GM21528 (cell line): ENCODE data around the gene NLGN1.

Source experiments
- ATAC-seq: cut with Tn5 transposase; IDR thresholded peaks from one replicate; pipeline ENCODE4 v1.9.1; 2021; ENCODE audit warnings: mild to moderate bottlenecking, moderate library complexity; ENCODE audit not compliant: unreplicated experiment, low FRiP score

Gene NLGN1

DNA sequence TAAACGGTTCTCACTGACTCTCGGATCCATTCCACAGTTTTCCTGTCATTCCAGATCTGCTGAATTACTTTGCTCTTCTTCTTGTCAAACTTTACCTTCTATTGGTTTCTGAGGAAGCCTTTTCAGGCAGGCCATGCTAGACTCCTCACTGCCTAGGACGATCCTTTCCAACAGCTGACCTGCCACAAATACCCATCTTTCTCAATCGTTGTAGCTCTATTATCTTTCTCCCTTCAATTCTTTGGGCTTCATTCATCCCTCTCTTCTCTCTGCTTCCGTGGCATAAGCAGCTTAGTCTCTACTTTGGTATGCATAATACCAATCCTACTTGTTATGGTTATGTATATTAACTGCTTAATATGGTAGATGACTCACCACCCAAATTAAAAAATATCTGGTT, 421.8 kb downstream of the NLGN1 start:
- no peak for ATAC-seq

DNA sequence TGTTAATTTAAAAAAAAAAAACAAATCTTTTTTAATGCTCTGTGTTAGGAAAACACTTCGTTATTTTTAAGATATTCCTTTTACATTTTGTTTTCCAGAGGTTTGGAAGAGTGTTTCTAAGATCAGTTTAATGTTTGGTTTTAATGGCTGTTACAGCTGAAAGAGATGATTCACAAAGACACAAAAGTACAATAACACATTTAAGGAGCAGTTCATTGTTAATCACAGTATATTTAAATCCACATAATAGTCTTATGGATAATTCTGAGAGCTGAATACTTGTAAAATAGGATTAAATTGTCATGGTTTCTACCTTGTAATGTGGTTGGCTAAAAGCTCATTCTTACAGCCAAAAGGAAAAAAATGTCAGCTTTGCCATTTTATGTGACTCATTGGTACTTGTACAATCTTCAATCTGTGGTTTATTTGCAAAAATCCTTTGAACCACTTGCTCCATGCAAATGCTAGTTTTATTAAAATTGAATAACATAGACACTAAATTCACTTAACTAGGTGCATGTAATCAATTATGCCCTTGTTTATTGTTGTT, 426.4 kb downstream of the NLGN1 start:
- ATAC-seq, result no peak

DNA sequence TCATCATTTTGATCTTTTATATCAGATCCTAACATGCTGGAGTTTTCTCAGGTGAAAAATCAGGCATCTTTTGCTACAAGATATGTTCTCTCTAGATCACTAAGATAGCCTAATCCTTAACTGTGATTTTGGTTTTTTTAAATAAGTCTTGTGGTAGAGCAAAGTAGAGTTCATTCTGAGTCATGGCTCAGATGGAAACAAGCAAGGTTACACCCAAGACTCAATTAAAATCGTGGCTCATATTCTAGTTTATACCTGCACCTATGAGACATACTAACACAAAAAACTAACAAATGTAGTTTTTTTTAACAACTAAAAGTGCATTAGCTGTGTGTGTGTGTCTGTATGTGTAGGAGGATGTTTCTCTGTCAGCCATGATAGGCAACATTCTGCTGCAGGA, 428.2 kb downstream of the NLGN1 start:
- ATAC-seq, result no peak

DNA sequence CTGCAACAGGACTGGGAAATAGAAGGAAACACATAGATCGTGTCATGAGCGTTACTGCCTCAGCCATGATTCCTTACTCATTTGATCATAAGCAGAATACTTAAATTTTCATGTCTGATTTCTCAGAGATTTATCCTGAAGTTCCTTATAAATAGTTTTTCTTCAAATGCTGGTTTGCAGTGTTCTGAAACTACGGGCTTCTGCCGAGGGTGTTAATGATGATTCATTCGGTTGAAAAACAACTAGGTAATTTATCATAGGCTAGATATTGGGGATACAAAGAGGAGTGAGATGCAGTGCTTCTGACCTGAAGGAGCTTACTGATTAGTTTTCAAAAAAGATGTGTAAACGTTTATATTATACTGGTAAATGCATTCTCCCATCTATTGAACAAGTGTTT, 428.9 kb downstream of the NLGN1 start:
- no peak for ATAC-seq

DNA sequence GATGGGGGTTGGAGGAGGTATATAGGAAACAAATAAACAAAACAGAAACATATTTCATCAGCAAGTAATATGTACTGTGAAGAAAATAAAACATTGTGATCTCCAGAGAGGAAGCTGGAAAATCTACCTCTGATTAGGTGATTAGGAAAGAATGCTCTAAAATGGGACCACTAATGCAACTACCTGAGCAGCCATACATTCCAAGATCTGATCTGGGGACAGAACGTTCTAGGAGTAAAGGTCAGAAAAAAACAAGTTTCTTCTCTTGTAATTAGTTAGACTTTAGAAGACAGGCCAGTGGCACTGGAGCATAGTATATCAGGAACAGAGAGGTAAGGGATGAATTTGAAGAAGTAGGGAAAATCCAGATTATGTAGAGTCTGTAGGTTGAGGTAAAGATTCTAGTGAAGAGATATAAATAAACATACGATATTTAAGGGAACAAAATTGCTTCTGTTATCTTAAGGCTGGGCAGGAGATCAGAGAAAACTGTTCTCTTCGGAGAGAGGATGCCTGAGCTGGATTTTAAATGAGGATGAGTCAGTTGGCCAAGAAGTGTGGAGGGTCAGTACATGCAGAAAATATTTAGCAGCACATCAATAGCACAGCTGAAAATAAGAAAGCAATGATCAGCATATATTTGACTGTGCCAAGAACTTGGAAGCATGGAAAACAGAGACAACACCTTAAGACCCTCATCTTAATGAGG, 429.5 kb downstream of the NLGN1 start:
- ATAC-seq, result no peak

DNA sequence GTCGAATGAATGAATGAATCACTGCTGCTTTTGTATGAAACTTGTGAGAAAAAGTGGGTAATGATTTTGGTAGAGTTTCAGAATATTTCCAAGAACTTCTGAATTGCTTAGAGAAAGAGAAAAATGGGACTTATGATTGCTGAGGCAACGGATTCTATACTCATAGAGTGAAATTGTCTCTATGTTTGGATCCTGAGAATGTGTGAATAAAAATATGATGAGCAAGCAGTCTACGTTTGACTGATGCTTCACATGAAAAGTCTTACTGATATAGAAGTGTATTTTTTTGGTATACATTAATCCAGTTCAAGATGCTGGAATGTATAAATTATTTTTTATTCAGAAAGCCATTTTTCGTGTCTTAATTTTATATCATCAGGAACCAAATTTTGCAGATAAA, 441.1 kb downstream of the NLGN1 start:
- ATAC-seq, result no peak

DNA sequence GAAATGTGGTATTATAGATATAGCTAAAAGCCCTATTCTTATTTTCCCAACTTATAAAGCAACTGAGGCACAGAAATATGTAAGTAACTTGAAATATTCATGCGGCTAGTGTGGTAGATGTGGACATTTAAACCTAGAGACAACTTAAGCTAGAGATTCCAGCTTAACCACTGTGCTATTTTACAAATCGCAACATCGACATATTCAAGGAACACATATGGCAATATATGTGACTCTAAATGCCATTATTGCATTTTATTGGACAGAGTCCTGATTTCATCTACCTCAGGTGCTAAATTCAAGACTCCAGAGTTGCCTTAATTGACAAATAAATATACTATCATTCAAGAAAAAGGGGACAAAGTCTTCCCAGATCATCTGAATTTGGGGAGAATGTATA, 442.3 kb downstream of the NLGN1 start:
- no peak for ATAC-seq

DNA sequence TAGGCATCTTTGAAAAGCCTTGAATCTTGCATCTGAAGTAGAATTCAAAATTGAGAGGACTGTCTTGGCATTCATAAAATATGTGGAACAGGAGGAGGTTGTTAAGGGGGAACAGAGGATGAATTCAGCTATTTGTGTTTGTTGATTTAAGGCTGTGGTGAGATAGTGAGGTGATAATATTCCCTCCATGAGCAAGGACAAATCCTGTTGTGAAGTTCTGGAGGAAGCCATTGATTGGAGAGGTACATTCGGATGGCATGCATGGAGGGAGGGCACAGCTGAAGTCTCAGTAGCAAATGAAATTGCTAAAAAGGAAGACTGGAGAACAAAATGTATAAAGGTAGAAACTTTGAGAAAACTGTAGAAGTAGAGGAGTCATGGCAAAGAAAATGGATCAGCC, 443.8 kb downstream of the NLGN1 start:
- no peak for ATAC-seq

DNA sequence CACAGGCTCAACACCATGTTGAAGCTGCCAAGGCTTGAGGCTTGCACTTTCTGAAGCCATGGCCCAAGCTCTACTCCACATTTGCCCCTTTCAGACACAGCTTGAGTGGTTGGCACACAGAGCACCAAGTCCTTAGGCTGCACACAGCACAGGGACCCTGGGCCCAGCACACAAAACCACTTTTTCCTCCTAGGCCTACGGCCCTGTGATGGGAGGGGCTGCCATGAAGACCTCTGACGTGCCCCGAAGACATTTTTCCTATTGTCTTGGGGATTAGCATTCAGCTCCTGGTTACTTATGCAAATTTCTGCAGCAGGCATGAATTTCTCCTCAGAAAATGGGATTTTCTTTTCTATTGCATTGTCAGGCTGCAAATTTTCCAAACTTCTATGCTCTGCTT, 445.5 kb downstream of the NLGN1 start:
- no peak for ATAC-seq

DNA sequence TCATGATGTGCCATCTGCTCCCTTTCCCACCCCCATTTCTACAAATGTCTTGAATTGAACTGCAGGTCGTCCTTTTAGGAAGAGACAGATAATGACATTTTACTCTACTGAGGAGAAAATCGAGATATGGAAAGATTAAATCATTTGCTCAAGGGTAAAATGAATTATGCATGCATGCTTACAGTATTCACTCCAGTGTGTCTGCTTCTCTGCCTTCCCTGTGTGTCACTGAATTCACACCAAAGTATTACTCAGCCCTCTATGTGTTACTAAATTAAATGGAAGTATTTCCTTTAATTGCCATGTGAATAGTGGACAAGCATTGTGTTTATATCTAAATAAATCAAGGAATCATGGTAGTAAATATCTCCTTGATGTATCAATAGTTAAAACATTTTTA, 449.0 kb downstream of the NLGN1 start:
- ATAC-seq, result no peak

DNA sequence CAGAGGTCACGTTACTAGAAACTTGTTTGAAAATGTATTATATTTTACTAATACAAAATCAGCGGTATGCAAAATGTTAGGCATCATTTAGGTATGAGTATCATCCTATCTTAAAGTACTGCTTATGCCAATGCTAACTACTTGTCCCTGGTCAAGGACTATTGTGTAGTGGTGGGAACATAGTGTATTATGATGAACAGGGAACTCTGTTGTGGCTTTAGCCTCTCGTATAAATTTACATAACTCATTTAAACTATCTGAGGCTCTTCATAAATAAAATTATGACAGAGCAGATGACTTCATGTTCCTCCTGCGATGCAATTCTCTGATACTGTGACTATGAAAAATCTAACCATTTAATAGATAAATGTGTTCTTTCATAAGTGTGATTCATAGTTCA, 451.9 kb downstream of the NLGN1 start:
- no peak for ATAC-seq

DNA sequence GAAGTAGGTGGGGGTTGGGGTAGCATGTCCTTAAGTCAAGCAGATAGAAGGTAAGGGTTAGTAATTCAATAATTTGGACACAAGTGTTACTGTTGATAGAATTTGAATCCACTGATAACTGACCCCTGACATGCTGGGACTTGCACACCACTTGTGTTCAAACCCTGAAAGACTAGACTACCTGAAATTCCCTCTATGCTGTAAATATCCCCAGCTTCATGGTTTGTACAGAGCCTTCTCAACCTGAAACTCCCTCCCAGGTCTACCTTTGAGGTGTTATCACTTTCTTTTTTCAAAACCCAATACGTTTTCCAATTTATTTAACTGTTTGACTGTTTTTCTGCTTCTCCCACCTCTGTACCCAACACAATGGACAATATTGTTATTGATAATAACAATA, 459.6 kb downstream of the NLGN1 start:
- no peak for ATAC-seq

DNA sequence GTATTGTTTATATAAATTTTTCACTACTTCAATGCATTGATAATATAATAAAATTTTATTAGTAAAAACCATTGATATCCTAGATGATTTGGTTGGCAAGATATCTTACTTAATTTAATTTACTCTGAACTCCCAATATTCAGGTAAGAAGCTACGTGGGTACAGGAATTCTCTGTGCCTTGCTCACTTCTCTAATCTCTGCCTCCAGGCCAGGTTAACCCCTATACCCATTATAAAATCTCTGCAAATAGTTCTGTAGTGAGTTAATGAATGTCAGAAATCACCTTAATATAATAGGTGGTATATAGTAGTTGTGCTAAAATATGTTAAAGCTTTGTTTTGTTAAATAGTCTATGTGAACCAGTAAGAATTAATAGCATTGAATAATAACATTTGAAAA, 465.2 kb downstream of the NLGN1 start:
- no peak for ATAC-seq

DNA sequence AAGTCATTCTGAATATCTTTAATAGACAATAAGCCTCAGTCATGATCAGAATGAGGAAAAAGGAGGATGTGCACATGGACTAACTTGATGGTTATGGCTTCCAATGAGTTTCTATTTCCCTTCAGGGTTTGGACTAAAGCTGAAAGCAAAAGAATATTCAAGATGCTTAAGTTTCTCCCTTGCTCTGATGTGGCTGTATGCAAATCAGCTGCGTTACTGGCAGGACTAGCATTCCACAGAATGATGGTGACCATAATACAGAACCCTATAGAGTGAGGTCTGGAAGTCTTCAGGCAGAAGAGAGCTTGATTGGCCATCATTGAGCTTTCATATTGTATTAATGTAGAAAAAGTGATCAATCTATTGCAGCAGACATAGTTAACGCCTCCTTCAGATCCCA, 466.0 kb downstream of the NLGN1 start:
- no peak for ATAC-seq

DNA sequence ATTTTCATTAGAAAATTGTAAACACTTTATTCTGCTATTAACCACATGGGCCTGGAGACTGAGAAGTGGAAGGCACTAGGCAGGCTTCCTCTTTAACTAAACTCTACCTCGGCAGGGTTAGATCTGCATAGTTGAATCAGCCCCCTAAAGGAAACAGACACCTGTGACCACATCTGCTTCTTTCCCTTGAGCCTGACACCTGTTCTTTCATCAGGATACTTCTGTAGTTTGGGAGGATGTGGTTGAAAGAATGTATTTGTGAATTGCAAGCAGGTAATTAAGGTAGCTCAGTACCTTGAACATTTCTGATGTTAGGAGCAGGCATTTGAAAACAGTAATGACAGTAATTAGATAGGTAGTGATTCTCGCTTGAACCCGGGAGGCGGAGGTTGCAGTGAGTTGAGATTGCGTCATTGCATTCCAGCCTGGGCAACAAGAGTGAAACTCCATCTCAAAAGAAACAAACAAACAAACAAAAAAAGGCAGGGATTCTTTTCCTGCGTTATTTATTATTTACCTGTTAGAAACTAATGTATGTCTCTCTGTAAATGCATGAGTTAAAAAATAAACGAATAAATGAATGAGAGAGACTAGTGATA, 468.5 kb downstream of the NLGN1 start:
- no peak for ATAC-seq

DNA sequence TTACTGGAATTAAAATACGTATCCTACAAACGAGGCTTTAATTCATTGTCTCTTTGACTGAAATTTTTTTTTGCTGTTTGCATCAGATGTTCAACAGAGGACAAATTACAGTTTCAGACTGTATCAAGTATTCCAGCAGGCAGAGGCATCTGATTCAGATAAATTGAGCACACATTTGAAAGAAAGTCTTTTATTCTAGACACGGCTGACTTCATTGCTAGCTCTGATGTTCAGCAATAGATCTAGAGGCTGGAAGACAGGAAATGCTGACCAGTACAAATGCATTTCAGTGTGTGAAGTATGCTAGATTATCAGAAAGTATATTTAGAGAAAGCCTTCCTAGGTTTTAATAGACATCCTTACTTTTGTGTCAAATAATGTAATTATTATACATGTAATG, 472.2 kb downstream of the NLGN1 start:
- ATAC-seq, result no peak

DNA sequence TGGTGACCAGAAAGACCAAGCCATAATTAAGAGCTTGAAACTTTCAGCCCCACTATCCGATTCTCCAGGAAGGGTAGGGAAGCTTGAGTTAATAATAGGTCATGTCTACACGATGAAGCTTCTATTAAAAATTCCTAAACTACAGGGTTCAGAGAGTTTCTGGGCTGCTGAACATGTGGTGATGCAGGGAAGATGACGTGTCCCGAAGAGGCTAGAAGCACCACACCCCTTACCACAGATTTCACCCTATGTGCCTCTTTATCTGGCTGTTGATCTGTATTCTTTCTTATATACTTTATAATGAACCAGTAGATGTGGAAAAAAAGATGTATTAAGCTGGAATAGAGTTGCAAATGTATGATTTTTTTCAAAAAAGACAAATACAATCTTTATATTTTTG, 473.4 kb downstream of the NLGN1 start:
- no peak for ATAC-seq

DNA sequence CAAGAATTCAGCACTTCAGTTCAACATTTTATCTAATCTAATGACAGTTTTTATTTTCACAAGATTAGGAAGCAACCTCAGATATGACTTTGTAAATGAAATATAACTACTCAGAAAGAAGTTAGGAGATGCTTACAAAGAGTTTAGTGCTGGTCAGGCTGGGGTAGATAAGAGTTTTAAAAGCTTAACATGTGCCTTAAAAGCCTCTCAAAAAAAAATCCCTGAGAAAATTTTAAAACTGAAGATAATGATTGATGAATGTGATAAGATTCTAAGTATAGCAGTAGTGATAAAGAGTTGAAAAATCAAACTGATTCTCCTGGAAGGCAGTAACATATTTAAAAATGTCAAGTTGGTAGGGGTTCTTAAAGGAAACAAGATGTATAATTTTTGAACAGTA, 478.2 kb downstream of the NLGN1 start:
- no peak for ATAC-seq

DNA sequence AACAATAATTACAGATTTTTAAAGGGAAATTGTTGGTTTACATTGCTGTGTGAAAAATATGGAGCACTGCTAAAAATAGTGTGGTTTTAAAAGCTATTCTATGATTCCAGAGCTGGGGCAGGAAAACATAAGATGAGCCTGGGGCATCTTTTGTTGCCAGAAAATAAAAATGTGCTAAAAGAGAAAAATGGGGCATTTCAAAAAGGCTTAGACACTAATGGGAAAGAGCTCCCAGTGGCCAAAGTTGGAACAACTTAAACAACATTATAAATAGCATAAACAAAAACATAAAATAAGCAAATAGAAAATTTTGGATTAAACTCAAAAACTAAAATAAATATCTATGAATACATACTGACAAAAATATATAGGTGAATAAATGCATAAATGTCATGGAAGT, 478.9 kb downstream of the NLGN1 start:
- ATAC-seq, result no peak

DNA sequence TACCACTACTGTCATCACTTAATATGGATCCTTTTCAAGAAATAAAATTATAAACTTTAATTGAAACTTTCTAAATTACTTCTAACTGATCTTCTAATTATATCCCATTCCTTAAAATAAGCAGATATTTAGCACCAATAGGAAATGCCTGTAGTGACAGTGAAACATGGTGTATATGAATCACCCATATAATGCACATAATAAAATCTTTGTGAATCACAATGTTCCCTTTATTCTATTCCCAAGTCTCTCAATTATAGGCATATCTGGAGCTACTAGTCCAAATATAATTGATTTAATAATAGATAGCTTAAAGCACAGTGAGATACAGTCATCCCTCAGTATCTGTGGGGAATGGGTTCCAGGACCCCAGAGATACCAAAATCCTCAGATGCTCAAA, 490.3 kb downstream of the NLGN1 start:
- ATAC-seq, result no peak

DNA sequence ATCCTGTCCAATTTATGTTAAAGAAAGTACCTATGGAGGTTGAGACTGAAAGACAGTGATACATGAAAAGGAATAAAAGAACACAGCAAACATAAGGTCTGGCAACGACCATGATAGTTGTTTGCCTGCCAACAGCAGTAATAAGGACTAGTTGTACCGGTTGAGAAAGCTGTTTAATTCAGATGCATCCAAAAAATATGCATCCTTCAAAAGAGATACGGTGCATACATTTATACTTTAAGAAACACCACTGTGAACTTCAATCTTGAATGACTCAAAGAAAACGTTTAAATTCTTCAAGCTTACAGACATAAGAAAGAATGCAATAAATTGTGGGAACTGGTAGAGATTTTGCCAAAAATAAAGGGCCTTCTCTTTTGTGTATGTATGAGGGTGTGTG, 492.1 kb downstream of the NLGN1 start:
- ATAC-seq, result no peak

DNA sequence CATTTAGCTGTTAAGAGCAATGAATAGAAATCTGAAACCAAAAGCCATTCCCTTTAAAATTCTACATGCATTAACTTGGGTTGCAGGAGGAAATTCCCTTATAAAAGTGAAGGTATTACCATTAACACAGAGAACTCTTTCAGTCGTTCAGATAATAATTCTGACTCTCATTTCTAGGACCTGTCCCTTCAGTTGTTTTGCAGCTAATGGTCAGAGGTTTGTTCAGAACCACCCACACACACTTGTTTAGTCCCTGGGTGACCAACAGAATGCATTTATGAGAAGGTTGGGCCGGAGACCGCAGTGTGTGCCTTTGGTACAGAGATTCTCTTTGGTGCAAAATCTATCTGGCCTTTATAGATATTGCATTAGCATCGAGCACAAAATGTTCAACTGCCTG, 492.5 kb downstream of the NLGN1 start:
- no peak for ATAC-seq
